ENCODE measurements around the gene DESI2.

DESI2 gene

GRCh38 chr1:244713332-244713731 lies 60.4 kb downstream of the DESI2 start:
- no peak for DNase-seq (ENCODE audit: low read depth)
- no peak overlapping the region for H3K4me3 ChIP-seq (ENCODE audit: low read depth, low read length)
- TF ChIP-seq CTCF (IDR thresholded peaks at IDR 0.05; ENCODE audit: control insufficient read depth, extremely low read depth, insufficient read depth), result no peak

- TF ChIP-seq CTCF (IDR thresholded peaks at IDR 0.05; ENCODE audit: control insufficient read depth, extremely low read depth, insufficient read depth), result no peak
- DNase-seq (ENCODE audit: low read depth), result no peak
- H3K4me3 ChIP-seq (ENCODE audit: low read depth, low read length), result no peak overlapping the region
Observed at GRCh38 chr1:244727871-244728474, 75.0 kb downstream of the DESI2 start.

GRCh38 chr1:244730153-244730933 lies 77.4 kb downstream of the DESI2 start:
- DNase-seq (ENCODE audit: low read depth), result no peak
- no peak overlapping the region for H3K4me3 ChIP-seq (ENCODE audit: low read depth, low read length)
- TF ChIP-seq CTCF (IDR thresholded peaks at IDR 0.05; ENCODE audit: control insufficient read depth, extremely low read depth, insufficient read depth), result no peak

- no peak overlapping the region for H3K4me3 ChIP-seq (ENCODE audit: low read depth, low read length)
- no peak for DNase-seq (ENCODE audit: low read depth)
- no peak for TF ChIP-seq CTCF (IDR thresholded peaks at IDR 0.05; ENCODE audit: control insufficient read depth, extremely low read depth, insufficient read depth)
Observed at GRCh38 chr1:244730934-244731434, 78.1 kb downstream of the DESI2 start.

- DNase-seq (ENCODE audit: low read depth), result no peak
- no peak for TF ChIP-seq CTCF (IDR thresholded peaks at IDR 0.05; ENCODE audit: control insufficient read depth, extremely low read depth, insufficient read depth)
Observed at GRCh38 chr1:244731651-244732050, 78.7 kb downstream of the DESI2 start.

GRCh38 chr1:244732851-244733450 lies 80.0 kb downstream of the DESI2 start:
- TF ChIP-seq CTCF (IDR thresholded peaks at IDR 0.05; ENCODE audit: control insufficient read depth, extremely low read depth, insufficient read depth), result no peak
- no peak overlapping the region for H3K4me3 ChIP-seq (ENCODE audit: low read depth, low read length)
- DNase-seq (ENCODE audit: low read depth), result no peak

More at GRCh38 chr1:244731651-244732050, 78.7 kb downstream of the DESI2 start:
- no peak overlapping the region for H3K4me3 ChIP-seq (ENCODE audit: low read depth, low read length)
